ENCODE data around the gene CMC2.

Gene CMC2

DNA sequence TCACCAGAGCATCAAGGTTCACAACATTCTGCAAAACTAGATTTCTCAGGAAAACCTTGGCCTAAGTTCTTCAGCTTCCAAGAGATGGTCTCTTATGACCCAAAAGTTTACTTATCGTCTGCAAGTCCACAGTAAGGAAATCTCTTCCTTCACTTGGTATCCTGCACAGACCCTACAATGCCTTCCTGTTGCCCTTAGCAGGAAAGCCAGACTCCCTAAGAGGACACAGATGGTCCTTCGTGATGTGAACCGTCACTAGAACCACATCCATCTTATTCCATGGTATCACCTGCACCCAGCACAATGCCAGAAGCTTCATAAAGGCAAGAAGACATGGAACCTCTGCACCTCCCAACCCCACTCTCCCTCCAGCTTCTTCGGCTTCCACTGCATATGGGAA lies 34.1 kb downstream of the CMC2 start:
- no peak for DNase-seq

DNA sequence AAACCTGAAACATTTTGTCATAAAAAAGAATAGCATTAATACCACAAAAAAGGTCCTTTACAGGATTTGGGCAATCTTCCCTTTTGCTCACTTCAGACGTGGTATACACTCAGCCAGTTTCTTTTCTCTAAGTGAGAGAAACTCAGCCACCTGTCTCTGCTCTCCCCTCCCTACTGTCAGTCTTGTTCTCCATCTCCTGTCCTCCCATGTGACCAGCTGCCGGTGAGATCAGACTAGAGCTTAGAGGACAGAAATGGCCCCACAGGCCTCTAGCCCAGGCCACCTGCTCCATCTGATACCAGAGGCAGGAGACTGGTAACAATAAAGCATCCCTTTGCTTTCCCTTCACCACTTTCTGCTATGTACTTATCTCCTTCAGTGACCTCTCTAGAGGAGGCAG lies 34.9 kb downstream of the CMC2 start:
- DNase-seq: no peak

DNA sequence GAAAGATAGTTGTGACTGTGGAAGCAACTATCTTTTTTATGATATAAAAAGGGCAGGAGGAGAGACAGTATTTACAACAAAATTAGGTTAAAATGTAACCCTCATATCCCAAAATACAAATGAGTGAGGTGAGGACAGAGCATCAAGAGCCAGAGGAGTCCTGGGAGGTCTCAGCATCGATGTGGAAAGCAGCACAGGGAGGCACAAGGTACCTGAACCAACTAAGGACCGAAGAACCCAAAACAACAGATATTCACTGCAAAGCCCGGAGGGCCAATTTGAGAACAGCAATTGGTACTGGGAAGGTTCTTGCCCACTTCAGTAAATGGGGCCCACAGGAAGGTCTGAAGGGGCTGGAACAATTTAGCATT lies 37.6 kb downstream of the CMC2 start:
- DNase-seq: no peak

- DNase-seq: no peak
These were observed 38.1 kb downstream of the CMC2 start for GRCh38 chr16:80968386-80969113.

GRCh38 chr16:80966617-80967016 lies 40.1 kb downstream of the CMC2 start:
- no peak for DNase-seq

DNA sequence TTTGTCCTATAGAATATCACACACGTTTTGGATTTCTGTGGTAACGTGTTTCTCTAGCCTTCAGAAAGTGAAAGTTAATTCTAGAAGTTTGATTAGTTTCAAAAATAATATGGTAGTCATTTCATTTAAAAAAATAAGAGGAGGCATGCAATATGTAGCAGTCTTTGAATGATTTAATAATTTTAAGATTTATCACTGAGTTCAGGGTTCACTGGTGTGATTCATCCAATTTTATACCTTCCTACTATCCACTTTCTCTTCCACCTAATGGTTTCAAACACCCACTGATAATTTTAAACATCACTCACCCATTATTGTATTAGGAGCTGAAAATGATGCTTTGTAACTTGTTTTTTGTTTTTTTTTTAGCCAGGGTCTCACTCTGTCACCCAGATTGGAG lies 42.3 kb downstream of the CMC2 start:
- DNase-seq: no peak

GRCh38 chr16:80962879-80963278 lies 43.8 kb downstream of the CMC2 start:
- DNase-seq: no peak

DNA sequence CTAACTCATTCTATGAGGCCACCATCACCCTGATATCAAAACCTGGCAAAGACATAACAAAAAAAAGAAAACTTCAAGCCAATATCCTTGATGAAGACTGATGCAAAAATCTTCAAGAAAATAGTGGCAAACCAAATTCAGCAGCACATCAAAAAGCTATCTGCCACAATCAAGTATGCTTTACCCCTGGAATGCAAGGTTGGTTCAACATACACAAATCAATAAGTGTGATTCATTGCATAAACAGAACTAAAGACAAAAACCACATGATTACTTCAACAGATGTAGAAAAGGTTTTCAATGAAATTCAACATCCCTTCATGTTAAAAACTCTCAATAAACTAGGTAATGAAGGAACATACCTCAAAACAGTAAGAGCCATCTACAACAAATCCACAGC lies 48.4 kb downstream of the CMC2 start:
- DNase-seq: no peak

DNA sequence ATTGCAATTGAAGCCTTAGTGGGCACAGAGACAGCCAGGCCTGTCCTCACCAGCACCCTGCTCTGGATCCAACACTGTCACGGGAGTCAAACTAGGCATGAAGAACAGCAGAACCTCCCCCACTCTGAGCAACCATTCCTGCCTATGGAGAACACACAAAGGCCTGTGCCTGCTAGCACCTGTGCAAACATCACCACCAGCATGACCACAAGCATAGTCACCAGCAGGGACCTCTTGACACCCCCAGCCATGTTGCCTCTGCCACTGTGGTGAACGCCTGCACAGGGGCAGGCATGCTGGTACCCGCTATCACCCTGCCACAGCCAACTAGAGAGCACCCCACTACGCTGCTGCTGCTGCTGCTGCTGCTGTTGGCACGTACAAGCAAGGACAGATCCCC lies 51.7 kb downstream of the CMC2 start:
- DNase-seq: no peak

GRCh38 chr16:80948886-80949493 lies 57.7 kb downstream of the CMC2 start:
- no peak for DNase-seq

- DNase-seq: no peak
These were observed 58.7 kb downstream of the CMC2 start for GRCh38 chr16:80947708-80948625.

GRCh38 chr16:80947239-80947638 lies 59.4 kb downstream of the CMC2 start:
- DNase-seq: no peak

DNA sequence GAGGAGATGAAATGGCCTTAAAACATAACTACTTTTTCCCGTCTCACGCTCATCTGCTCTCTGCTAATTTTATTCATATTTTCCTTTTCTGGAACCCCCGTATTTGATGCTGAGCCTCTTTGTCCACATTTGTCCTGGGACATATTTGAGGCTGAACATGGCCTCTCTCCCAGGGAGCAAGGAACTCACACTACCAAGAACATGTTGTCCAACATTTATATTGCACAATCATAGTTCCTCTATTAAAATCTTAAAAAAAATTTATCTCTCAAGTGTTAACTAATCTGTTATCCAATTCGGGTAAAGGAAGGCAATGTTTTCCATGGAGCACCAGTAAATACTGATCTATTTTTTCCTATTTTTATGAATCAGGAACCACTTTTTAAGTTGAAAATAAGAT lies 60.2 kb downstream of the CMC2 start:
- no peak for DNase-seq

GRCh38 chr16:80940069-80940856 lies 66.4 kb downstream of the CMC2 start:
- DNase-seq: no peak

DNA sequence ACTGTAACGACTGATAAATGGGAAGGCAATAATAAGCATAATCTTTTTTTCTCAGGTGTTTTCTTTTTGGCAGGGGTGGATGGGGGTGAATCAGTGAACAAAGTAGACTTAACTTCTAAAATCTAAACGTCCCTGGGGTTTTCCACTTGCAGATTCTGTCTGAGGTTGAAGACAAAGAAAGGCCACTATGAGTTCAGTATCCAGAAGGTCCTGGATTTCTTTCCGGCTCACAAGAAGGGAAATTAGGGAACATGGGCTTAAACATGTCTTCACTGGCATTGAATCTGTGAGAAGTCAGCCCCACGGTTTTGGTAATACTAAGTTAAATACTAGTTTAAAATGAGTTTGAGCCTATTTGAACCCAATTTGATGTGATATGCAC lies 67.8 kb downstream of the CMC2 start:
- DNase-seq: no peak

DNA sequence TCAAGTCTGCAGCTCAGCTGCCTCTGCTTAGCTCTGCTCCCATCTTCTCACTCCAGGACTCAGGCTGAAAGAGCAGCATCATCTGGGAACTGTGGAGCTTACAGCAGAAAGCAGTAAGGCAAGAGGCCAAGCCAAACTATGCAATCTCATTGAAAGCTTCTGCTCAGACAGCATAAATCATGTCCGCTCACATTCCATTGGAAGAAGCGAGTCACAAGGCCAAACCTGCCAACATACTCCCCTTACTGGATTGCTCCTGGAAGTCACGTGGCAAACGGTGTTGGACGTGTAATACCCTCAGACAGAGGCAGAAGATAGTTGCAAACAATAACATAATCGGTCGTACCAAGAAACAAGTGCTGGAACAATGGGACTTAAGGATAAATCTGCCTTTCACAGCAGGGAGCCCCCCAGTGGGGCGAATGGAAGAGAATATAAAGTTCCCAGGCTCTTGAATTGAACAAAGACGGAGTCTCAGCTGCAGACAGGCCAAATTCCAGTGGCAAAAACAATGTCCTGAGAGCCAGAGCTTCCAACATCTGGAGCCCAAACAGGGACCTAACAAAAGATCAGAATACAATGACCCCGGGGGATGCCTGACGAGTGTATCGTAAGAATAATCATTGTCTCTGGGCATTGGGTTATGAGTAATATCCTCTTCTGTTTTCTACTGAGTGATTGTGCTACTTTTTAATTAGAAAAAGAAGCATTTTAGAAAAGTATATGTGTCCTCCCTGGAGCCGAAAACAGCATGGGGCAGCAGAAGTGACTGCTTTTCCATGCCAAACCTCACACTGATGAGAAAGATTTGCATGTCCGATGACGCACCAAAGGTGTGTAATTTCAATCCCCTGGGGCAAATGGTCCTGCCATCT lies 68.4 kb downstream of the CMC2 start:
- DNase-seq: no peak

GRCh38 chr16:80936410-80936809 lies 70.3 kb downstream of the CMC2 start:
- no peak for DNase-seq

DNA sequence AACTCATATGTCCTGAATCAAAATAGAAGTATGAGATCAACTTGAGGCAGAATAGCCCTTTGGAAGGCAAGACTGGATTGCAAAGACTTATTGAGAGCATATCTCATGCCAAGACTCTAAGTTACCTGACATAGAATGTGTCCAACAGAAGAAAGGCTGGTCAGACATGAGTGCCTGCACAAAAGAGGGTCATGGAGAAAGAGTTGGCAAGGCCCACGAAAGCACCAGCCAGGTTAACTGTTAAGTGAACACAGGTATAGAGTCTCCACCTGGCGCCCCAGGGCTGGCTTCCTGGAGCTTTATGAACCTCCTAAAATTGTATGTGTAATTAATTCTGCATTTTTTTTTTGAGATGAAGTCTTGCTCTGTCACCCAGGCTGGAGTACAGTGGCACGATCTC lies 71.0 kb downstream of the CMC2 start:
- no peak for DNase-seq

DNA sequence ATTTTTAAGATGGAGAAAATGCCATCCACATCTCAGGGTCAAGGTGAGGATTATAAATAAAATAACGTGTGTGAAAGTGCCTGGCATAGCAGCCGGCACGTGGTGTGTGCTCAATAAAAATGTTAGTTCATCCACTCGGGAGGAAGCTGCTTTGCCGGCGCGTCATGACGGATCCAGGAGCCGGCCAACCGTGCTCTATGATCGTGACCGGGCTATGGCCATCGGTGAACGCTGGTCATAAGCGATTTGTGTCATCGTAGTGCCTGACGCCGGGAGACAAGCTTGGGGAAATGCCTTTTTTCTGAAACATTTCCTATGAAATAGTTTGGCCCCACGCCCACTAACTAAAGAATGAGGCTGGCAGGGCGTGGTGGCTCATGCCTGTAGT lies 74.0 kb downstream of the CMC2 start:
- no peak for DNase-seq

- peak; percentile 20 for DNase-seq
These were observed 74.6 kb downstream of the CMC2 start for GRCh38 chr16:80931801-80932707.

DNA sequence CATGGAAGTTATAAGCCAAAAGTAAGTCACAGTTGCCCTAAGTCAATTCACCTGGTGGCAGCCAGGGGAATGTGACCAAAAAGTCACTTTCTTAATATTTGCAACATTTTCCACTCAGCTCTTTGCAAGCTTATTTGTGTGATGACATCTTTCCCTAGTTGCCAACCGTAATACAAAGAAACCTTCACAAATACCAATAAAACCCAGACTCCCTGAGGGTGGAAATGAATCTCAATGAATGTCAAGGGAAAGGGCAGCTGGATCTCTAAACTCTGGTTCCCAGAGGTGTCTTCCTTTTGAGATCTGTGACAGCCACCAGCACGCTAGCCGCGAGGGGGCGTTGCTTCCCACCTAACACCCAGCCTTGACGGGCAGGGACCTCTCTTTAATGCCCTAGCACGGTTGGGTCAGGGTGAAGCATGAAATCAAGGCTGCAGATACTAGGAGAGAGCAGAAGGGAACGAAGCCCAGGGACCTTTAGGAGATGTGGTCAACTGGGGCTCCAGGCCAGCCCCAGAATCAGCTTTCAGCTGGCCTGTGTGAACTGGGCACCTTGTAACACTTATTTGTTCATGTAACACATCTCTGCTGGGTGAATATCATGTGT lies 82.2 kb downstream of the CMC2 start:
- no peak for DNase-seq
